Ovary (tissue), 3 donors: ENCODE measurements around the gene KIAA1328.

Experiments
- EP300 ChIP-seq: sonication (generic); formaldehyde crosslinking; IDR thresholded peaks from one replicate; pipeline ENCODE4 v1.6.1; 2017; ENCODE audit warnings: antibody characterized with exemption
- TF ChIP-seq, protein P1 (sequence below), 3 donors: fragments of 450-650 bp in 2 of 3; fragments of 200-600 bp in 1 of 3; IDR thresholded peaks; one replicate each; pipeline versions ENCODE4 v1.5.1 to v1.8.0; 2016 to 2022; ENCODE audit warnings: antibody characterized with exemption in 3 of 3, mild to moderate bottlenecking in 1 of 3
- donor health status: DM: no; HTN: no; CAD: no.

- TF ChIP-seq, protein P1, sequence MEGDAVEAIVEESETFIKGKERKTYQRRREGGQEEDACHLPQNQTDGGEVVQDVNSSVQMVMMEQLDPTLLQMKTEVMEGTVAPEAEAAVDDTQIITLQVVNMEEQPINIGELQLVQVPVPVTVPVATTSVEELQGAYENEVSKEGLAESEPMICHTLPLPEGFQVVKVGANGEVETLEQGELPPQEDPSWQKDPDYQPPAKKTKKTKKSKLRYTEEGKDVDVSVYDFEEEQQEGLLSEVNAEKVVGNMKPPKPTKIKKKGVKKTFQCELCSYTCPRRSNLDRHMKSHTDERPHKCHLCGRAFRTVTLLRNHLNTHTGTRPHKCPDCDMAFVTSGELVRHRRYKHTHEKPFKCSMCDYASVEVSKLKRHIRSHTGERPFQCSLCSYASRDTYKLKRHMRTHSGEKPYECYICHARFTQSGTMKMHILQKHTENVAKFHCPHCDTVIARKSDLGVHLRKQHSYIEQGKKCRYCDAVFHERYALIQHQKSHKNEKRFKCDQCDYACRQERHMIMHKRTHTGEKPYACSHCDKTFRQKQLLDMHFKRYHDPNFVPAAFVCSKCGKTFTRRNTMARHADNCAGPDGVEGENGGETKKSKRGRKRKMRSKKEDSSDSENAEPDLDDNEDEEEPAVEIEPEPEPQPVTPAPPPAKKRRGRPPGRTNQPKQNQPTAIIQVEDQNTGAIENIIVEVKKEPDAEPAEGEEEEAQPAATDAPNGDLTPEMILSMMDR (IDR thresholded peaks at IDR 0.05) = no peak
- TF ChIP-seq EP300 = no peak
Observed at GRCh38 chr18:36819621-36820020, 9.3 kb upstream of the KIAA1328 start.
